Measurements from ENCODE around the gene EMD.
"Not testable (repeated sequence)": the region's sequence is repeated elsewhere in the genome, so short reads cannot be mapped to it uniquely, and the experiment has no call there.

The EMD gene

GRCh38 chrX:154378059-154378798 lies 866 bp upstream of the EMD start:
- peak overlapping the region in 3 of 5 donors; percentile 51 to 73 (median 56) for H3K9ac ChIP-seq (ENCODE audit: low read length in 5 of 5)
- peaks cover 4 to 34% (median 30%) of the 10 kb centered on the region in 5 donors for H3K4me1 ChIP-seq (ENCODE audit: control insufficient read depth in 5 of 5, insufficient read depth in 5 of 5, low read length in 5 of 5)
- no peaks in the 10 kb centered on the region for H3K9me3 ChIP-seq (ENCODE audit: control insufficient read depth in 5 of 5, low read length in 5 of 5)
- peak overlapping the region; percentile 84 for H3K27ac ChIP-seq (ENCODE audit: low read depth, low read length)
- H3K4me3 ChIP-seq (ENCODE audit: low read depth in 1 of 5, low read length in 5 of 5), result peak overlapping the region in 4 of 5 donors; percentile 36 to 63 (median 50)
- H3K27me3 ChIP-seq (ENCODE audit: control insufficient read depth in 5 of 5, insufficient read depth in 4 of 5, low read length in 5 of 5), result peaks cover 0 to 14% (median 8%) of the 10 kb centered on the region in 5 donors
- H3K36me3 ChIP-seq (ENCODE audit: control insufficient read depth in 5 of 5, insufficient read depth in 5 of 5, low read length in 5 of 5), result peaks cover 0 to 5% (median 3%) of the 10 kb centered on the region in 5 donors

- peak overlapping the region; percentile 58 to 72 (median 66) for H3K4me3 ChIP-seq (ENCODE audit: low read depth in 1 of 5, low read length in 5 of 5)
- H3K27me3 ChIP-seq (ENCODE audit: control insufficient read depth in 5 of 5, insufficient read depth in 4 of 5, low read length in 5 of 5), result peaks cover 2 to 15% (median 14%) of the 10 kb centered on the region in 5 donors
- peaks cover 0 to 5% (median 3%) of the 10 kb centered on the region in 5 donors for H3K36me3 ChIP-seq (ENCODE audit: control insufficient read depth in 5 of 5, insufficient read depth in 5 of 5, low read length in 5 of 5)
- peak overlapping the region; percentile 84 for H3K27ac ChIP-seq (ENCODE audit: low read depth, low read length)
- H3K4me1 ChIP-seq (ENCODE audit: control insufficient read depth in 5 of 5, insufficient read depth in 5 of 5, low read length in 5 of 5), result peaks cover 4 to 29% (median 24%) of the 10 kb centered on the region in 5 donors
- peak overlapping the region; percentile 79 to 88 (median 81) for H3K9ac ChIP-seq (ENCODE audit: low read length in 5 of 5)
- H3K9me3 ChIP-seq (ENCODE audit: control insufficient read depth in 5 of 5, low read length in 5 of 5), result no peaks in the 10 kb centered on the region
These were observed 465 bp downstream of the EMD start for GRCh38 chrX:154379569-154379951.

- Histone ChIP-seq H3K4me3 (ENCODE audit: low read depth in 1 of 5, low read length in 5 of 5) (peak overlapping the region; percentile 58 to 72 (median 66)), H3K4me1 (ENCODE audit: control insufficient read depth in 5 of 5, insufficient read depth in 5 of 5, low read length in 5 of 5) (peaks cover 4 to 27% (median 20%) of the 10 kb centered on the region in 5 donors), H3K9me3 (ENCODE audit: control insufficient read depth in 5 of 5, low read length in 5 of 5) (no peaks in the 10 kb centered on the region), H3K27ac (ENCODE audit: low read depth, low read length) (peak overlapping the region; percentile 84), H3K9ac (ENCODE audit: low read length in 5 of 5) (peak overlapping the region; percentile 79 to 88 (median 81)), H3K27me3 (ENCODE audit: control insufficient read depth in 5 of 5, insufficient read depth in 4 of 5, low read length in 5 of 5) (peaks cover 3 to 15% (median 14%) of the 10 kb centered on the region in 5 donors), H3K36me3 (ENCODE audit: control insufficient read depth in 5 of 5, insufficient read depth in 5 of 5, low read length in 5 of 5) (peaks cover 0 to 5% (median 3%) of the 10 kb centered on the region in 5 donors)
These were observed 1.1 kb downstream of the EMD start for GRCh38 chrX:154380153-154380552.

GRCh38 chrX:154380787-154381186 lies 1.7 kb downstream of the EMD start:
- Histone ChIP-seq H3K36me3 (ENCODE audit: control insufficient read depth in 5 of 5, insufficient read depth in 5 of 5, low read length in 5 of 5) (peaks cover 0 to 5% (median 3%) of the 10 kb centered on the region in 5 donors), H3K27ac (ENCODE audit: low read depth, low read length) (peak overlapping the region; percentile 84), H3K9me3 (ENCODE audit: control insufficient read depth in 5 of 5, low read length in 5 of 5) (no peaks in the 10 kb centered on the region), H3K27me3 (ENCODE audit: control insufficient read depth in 5 of 5, insufficient read depth in 4 of 5, low read length in 5 of 5) (peaks cover 3 to 15% (median 14%) of the 10 kb centered on the region in 5 donors), H3K4me3 (ENCODE audit: low read depth in 1 of 5, low read length in 5 of 5) (peak overlapping the region in 2 of 5 donors; percentile 69 to 72), H3K9ac (ENCODE audit: low read length in 5 of 5) (peak overlapping the region in 2 of 5 donors; percentile 24 to 79), H3K4me1 (ENCODE audit: control insufficient read depth in 5 of 5, insufficient read depth in 5 of 5, low read length in 5 of 5) (peaks cover 4 to 27% (median 20%) of the 10 kb centered on the region in 5 donors)

- H3K27ac ChIP-seq (ENCODE audit: low read depth, low read length), result no peak overlapping the region
- H3K4me3 ChIP-seq (ENCODE audit: low read depth in 1 of 5, low read length in 5 of 5), result no peak overlapping the region
- H3K9ac ChIP-seq (ENCODE audit: low read length in 5 of 5), result no peak overlapping the region
- H3K9me3 ChIP-seq (ENCODE audit: control insufficient read depth in 5 of 5, low read length in 5 of 5), result no peaks in the 10 kb centered on the region
- H3K27me3 ChIP-seq (ENCODE audit: control insufficient read depth in 5 of 5, insufficient read depth in 4 of 5, low read length in 5 of 5), result peaks cover 3 to 15% (median 14%) of the 10 kb centered on the region in 5 donors
- H3K4me1 ChIP-seq (ENCODE audit: control insufficient read depth in 5 of 5, insufficient read depth in 5 of 5, low read length in 5 of 5), result peaks cover 4 to 27% (median 20%) of the 10 kb centered on the region in 5 donors
- peaks cover 0 to 5% (median 3%) of the 10 kb centered on the region in 5 donors for H3K36me3 ChIP-seq (ENCODE audit: control insufficient read depth in 5 of 5, insufficient read depth in 5 of 5, low read length in 5 of 5)
These were observed 2.2 kb downstream of the EMD start for GRCh38 chrX:154381271-154381670.

DNA sequence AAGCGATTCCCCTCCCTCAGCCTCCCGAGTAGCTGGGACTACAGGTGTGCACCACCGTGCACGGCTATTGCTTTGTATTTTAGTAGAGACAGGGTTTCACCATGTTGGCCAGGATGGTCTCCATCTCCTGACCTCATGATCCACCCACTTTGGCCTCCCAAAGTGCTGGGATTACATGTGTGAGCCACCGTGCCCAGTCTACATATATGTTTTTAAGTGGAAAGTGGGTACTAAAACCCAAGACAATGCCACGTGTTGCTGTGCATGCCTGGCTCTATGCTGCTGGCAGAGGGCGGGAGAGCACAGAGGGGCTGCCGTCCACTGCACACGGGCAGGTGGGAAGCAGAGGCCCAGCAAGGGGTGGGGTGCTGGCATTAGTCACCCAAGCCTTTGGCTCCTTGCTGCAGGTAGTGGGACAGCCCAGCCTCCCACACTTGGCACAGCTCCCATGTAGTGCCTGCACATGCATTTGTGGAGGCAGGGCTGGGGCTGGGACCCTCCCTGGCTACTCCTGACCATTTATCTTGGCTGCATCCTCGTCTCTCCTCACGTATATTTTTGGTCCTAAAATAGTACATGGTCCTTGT lies 3.5 kb downstream of the EMD start:
- Histone ChIP-seq H3K27ac (ENCODE audit: low read depth, low read length) (no peak overlapping the region), H3K4me1 (ENCODE audit: control insufficient read depth in 5 of 5, insufficient read depth in 5 of 5, low read length in 5 of 5) (peaks cover 4 to 27% (median 20%) of the 10 kb centered on the region in 5 donors), H3K36me3 (ENCODE audit: control insufficient read depth in 5 of 5, insufficient read depth in 5 of 5, low read length in 5 of 5) (peaks cover 0 to 5% (median 3%) of the 10 kb centered on the region in 5 donors), H3K27me3 (ENCODE audit: control insufficient read depth in 5 of 5, insufficient read depth in 4 of 5, low read length in 5 of 5) (peaks cover 3 to 12% (median 9%) of the 10 kb centered on the region in 5 donors), H3K9ac (ENCODE audit: low read length in 5 of 5) (no peak overlapping the region), H3K9me3 (ENCODE audit: control insufficient read depth in 5 of 5, low read length in 5 of 5) (no peaks in the 10 kb centered on the region), H3K4me3 (ENCODE audit: low read depth in 1 of 5, low read length in 5 of 5) (no peak overlapping the region)

DNA sequence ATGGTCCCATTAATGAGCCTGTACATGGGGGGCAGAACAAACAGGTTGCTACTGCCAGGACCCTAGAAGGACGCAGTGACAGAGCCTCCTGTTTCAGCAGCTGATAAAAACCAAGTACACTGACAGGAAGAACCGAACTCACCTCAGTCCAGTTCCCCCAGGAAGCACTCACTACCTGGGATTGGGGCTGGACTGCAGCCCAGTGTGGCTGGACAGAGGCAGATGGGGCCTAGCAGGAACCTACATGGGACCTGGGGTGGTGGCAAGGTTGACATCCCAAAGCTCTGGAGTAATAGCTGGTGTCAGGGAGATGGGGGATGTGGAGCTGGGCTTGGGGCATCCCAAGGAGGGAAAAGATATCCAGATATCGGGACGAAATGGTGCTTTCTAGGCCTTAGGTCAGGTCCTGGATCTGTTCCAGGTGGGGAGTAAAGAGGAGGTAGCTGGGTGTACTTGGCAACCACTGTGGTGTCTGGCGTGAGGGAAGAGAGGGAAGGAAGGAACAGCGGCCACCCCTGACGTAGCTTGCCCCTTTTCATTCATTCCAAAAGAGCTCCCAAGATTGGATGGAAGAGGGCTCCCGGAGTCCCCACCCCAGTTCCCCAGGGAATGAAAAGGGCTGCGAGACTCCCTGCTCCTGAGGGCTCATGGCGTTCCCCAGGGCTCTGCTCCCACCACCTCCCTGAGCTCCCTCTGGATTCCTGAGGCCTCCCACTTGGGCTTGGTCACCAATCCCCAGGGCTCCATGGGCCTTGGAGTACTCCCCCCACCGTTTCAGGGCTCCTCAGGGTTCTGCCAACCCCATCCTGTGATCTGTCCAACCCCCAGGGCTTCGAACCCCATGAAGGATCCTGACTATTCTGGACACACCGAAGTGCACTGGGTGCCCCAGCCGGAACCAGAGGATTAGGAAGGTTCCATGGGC lies 4.5 kb downstream of the EMD start:
- H3K9ac ChIP-seq (ENCODE audit: low read length in 5 of 5), result no peak overlapping the region

GRCh38 chrX:154384284-154384892 lies 5.3 kb downstream of the EMD start:
- no peak overlapping the region for H3K9ac ChIP-seq (ENCODE audit: low read length in 5 of 5)
- peaks cover 0 to 21% (median 15%) of the 10 kb centered on the region in 5 donors for H3K4me1 ChIP-seq (ENCODE audit: control insufficient read depth in 5 of 5, insufficient read depth in 5 of 5, low read length in 5 of 5)
- H3K4me3 ChIP-seq (ENCODE audit: low read depth in 1 of 5, low read length in 5 of 5), result no peak overlapping the region
- peaks cover 3 to 12% (median 7%) of the 10 kb centered on the region in 5 donors for H3K27me3 ChIP-seq (ENCODE audit: control insufficient read depth in 5 of 5, insufficient read depth in 4 of 5, low read length in 5 of 5)
- H3K9me3 ChIP-seq (ENCODE audit: control insufficient read depth in 5 of 5, low read length in 5 of 5), result no peaks in the 10 kb centered on the region
- H3K36me3 ChIP-seq (ENCODE audit: control insufficient read depth in 5 of 5, insufficient read depth in 5 of 5, low read length in 5 of 5), result peaks cover 0 to 5% (median 3%) of the 10 kb centered on the region in 5 donors
- no peak overlapping the region for H3K27ac ChIP-seq (ENCODE audit: low read depth, low read length)

More for the DNA sequence above, 4.5 kb downstream of the EMD start:
- Histone ChIP-seq H3K9me3 (ENCODE audit: control insufficient read depth in 5 of 5, low read length in 5 of 5) (no peaks in the 10 kb centered on the region), H3K4me3 (ENCODE audit: low read depth in 1 of 5, low read length in 5 of 5) (no peak overlapping the region), H3K4me1 (ENCODE audit: control insufficient read depth in 5 of 5, insufficient read depth in 5 of 5, low read length in 5 of 5) (peaks cover 4 to 21% (median 15%) of the 10 kb centered on the region in 5 donors), H3K27me3 (ENCODE audit: control insufficient read depth in 5 of 5, insufficient read depth in 4 of 5, low read length in 5 of 5) (peaks cover 3 to 12% (median 9%) of the 10 kb centered on the region in 5 donors), H3K36me3 (ENCODE audit: control insufficient read depth in 5 of 5, insufficient read depth in 5 of 5, low read length in 5 of 5) (peaks cover 0 to 5% (median 3%) of the 10 kb centered on the region in 5 donors), H3K27ac (ENCODE audit: low read depth, low read length) (no peak overlapping the region)

DNA sequence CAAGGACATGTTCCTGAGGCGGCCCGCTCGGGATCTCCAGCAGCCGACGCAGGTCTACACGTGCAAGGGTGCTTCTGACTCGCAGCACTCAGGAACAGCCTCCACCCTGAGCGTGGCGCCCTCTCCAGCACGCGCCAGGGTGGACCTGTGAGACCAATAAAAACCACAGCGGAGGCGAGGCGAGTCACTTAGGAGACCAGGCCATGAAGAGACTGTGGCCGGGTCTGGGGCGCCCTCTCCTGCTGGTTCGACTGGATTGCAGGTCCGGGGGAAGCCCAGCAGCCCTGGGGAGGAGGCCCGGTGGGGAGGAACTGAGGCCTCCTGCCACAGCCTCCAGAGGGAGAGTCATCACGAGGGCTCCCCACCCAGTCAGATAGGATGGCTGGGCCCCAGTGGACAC lies 9.0 kb downstream of the EMD start:
- H3K4me1 ChIP-seq (ENCODE audit: control insufficient read depth in 5 of 5, insufficient read depth in 5 of 5, low read length in 5 of 5); H3K4me3 ChIP-seq (ENCODE audit: low read depth in 1 of 5, low read length in 5 of 5); H3K27ac ChIP-seq (ENCODE audit: low read depth, low read length); H3K9me3 ChIP-seq (ENCODE audit: control insufficient read depth in 5 of 5, low read length in 5 of 5); H3K36me3 ChIP-seq (ENCODE audit: control insufficient read depth in 5 of 5, insufficient read depth in 5 of 5, low read length in 5 of 5); H3K9ac ChIP-seq (ENCODE audit: low read length in 5 of 5): not testable (repeated sequence)
- peaks cover 3 to 12% (median 5%) of the 10 kb centered on the region in 5 donors for H3K27me3 ChIP-seq (ENCODE audit: control insufficient read depth in 5 of 5, insufficient read depth in 4 of 5, low read length in 5 of 5)

Data from subcutaneous abdominal adipose tissue (tissue), 5 donors.